Measurements from ENCODE around the gene RPS16. TPM values are rescaled to one million over a fixed set of nuclear protein-coding genes. Genes with fewer than 3 reads are reported as not detected.

Gene RPS16
- total RNA-seq, 1 donor from 2014 or later, result 1,329 TPM

- Mint-ChIP-seq H3K9me3 (ENCODE audit: unreplicated experiment) (no peaks in the 10 kb centered on the region), H3K27me3 (ENCODE audit: low read depth, unreplicated experiment) (no peaks in the 10 kb centered on the region), H3K4me3 (ENCODE audit: unreplicated experiment) (peak overlapping the region; percentile 100), H3K27ac (ENCODE audit: unreplicated experiment) (peak overlapping the region; percentile 100), H3K4me1 (ENCODE audit: low read depth, unreplicated experiment) (peaks cover 31% of the 10 kb centered on the region), H3K36me3 (ENCODE audit: low read depth, unreplicated experiment) (peaks cover 8% of the 10 kb centered on the region)
- peak overlapping the region; percentile 96 for H3K27ac ChIP-seq (ENCODE audit: low read depth, low read length)
- peaks cover 72% of the 10 kb centered on the region for H3K79me2 ChIP-seq (ENCODE audit: insufficient read depth, low read length)
- no peak for FAIRE-seq
- no peak overlapping the region for H2AFZ ChIP-seq (ENCODE audit: low read depth, low read length)
- H3K4me3 ChIP-seq (ENCODE audit: insufficient read depth, low read depth, low read length), result peak overlapping the region; percentile 94
- H3K4me2 ChIP-seq (ENCODE audit: low read length), result peak overlapping the region; percentile 94
- DNase-seq (ENCODE audit: low read depth), result no peak
- peaks cover 54% of the 10 kb centered on the region for H4K20me1 ChIP-seq (ENCODE audit: insufficient read depth, low read length)
- H3K9me3 ChIP-seq (ENCODE audit: insufficient read depth, low read depth, low read length), result no peaks in the 10 kb centered on the region
- no peaks in the 10 kb centered on the region for H3K36me3 ChIP-seq (ENCODE audit: insufficient read depth, low read length)
- peak overlapping the region; percentile 99 for H3K9ac ChIP-seq (ENCODE audit: low read length)
- H3K27me3 ChIP-seq (ENCODE audit: insufficient read depth, low read length), result no peaks in the 10 kb centered on the region
- peaks cover 27% of the 10 kb centered on the region for H3K4me1 ChIP-seq (ENCODE audit: insufficient read depth, low read length)
- no peak for TF ChIP-seq EZH2 (IDR thresholded peaks at IDR 0.05; ENCODE audit: insufficient read depth, low read length)
- TF ChIP-seq, protein P1, sequence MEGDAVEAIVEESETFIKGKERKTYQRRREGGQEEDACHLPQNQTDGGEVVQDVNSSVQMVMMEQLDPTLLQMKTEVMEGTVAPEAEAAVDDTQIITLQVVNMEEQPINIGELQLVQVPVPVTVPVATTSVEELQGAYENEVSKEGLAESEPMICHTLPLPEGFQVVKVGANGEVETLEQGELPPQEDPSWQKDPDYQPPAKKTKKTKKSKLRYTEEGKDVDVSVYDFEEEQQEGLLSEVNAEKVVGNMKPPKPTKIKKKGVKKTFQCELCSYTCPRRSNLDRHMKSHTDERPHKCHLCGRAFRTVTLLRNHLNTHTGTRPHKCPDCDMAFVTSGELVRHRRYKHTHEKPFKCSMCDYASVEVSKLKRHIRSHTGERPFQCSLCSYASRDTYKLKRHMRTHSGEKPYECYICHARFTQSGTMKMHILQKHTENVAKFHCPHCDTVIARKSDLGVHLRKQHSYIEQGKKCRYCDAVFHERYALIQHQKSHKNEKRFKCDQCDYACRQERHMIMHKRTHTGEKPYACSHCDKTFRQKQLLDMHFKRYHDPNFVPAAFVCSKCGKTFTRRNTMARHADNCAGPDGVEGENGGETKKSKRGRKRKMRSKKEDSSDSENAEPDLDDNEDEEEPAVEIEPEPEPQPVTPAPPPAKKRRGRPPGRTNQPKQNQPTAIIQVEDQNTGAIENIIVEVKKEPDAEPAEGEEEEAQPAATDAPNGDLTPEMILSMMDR (IDR thresholded peaks at IDR 0.05; ENCODE audit: insufficient read depth, low read depth, low read length), result no peak
These were observed 10.8 kb upstream of the RPS16 start for GRCh38 chr19:39446365-39447084.

DNA sequence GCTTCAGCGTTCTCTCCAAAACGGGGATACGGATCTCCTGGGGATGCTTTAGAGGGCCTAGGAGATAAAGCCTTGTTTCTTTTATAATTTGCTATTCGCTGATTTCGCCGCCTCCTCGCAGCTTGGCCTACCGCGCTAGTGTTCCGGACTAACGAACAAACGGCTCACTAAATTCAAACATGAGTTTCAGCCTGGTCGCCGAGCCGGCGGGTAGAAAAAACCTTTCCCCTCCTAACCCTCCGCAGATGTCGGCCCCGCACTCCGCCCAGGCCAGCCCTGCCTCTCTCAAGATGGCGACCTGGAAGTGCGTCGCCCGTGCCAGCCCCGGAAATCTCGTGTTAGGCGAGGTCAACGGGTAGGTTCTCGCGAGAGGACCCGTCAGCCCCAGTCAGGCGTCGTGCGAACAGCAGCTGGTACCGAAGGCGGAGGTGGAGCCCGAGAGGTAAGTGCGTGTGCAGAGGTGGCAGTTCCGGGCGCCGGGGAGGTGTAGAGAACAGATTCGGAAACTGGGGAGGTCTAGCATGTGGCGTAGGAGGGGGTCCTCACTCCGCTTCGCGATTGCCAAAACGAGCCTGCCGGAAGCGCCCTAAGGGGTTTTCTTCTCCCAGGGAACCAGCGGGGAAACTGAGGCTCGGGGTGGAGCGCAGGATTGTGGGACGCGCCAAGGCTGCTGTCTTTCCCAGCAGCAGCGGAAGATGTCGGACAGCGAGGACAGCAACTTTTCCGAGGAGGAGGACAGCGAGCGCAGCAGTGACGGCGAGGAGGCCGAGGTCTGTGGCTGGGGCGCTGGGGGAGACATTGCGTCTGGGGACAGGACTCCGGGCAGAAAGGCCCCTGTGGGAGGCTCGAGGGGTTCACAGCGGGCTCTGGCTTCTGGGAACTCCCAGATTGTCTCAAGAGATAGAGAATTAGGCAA is 9.7 kb upstream of the RPS16 start, which contains the start of gene SUPT5H:
Gene SUPT5H (plus strand): TSS at position 387 of the 916 bp plus-strand sequence. CDS start 309 bp downstream, at position 696.
- peaks cover 61% of the 10 kb centered on the region for H3K79me2 ChIP-seq (ENCODE audit: insufficient read depth, low read length)
- peaks cover 28% of the 10 kb centered on the region for H3K4me1 Mint-ChIP-seq (ENCODE audit: low read depth, unreplicated experiment)

More for the DNA sequence above, 9.7 kb upstream of the RPS16 start, which contains the start of gene SUPT5H:
- H3K9me3 ChIP-seq (ENCODE audit: insufficient read depth, low read depth, low read length), result no peaks in the 10 kb centered on the region
- H3K36me3 ChIP-seq (ENCODE audit: insufficient read depth, low read length), result no peaks in the 10 kb centered on the region
- no peak for FAIRE-seq
- H3K27me3 ChIP-seq (ENCODE audit: insufficient read depth, low read length), result no peaks in the 10 kb centered on the region
- H4K20me1 ChIP-seq (ENCODE audit: insufficient read depth, low read length), result peaks cover 44% of the 10 kb centered on the region
- H3K4me1 ChIP-seq (ENCODE audit: insufficient read depth, low read length), result peaks cover 27% of the 10 kb centered on the region
- Mint-ChIP-seq H3K36me3 (ENCODE audit: low read depth, unreplicated experiment) (peaks cover 8% of the 10 kb centered on the region), H3K27me3 (ENCODE audit: low read depth, unreplicated experiment) (no peaks in the 10 kb centered on the region), H3K9me3 (ENCODE audit: unreplicated experiment) (no peaks in the 10 kb centered on the region), H3K27ac (ENCODE audit: unreplicated experiment) (peak within 1 kb of the TSS; percentile 100), H3K4me3 (ENCODE audit: unreplicated experiment) (peak within 1 kb of the TSS; percentile 100)
- DNase-seq (ENCODE audit: low read depth), result peak; percentile 90
- H3K4me2 ChIP-seq (ENCODE audit: low read length), result peak within 1 kb of the TSS; percentile 94
- H3K27ac ChIP-seq (ENCODE audit: low read depth, low read length), result peak within 1 kb of the TSS; percentile 96
- TF ChIP-seq, protein P1 (IDR thresholded peaks at IDR 0.05; ENCODE audit: insufficient read depth, low read depth, low read length), result no peak
- no peak for TF ChIP-seq EZH2 (IDR thresholded peaks at IDR 0.05; ENCODE audit: insufficient read depth, low read length)
- H3K4me3 ChIP-seq (ENCODE audit: insufficient read depth, low read depth, low read length), result peak within 1 kb of the TSS; percentile 94
- H3K9ac ChIP-seq (ENCODE audit: low read length), result peak within 1 kb of the TSS; percentile 99
- H2AFZ ChIP-seq (ENCODE audit: low read depth, low read length), result peak within 1 kb of the TSS; percentile 79
